ENCODE measurements around the gene CCDC68. TPM values are rescaled to one million over a fixed set of nuclear protein-coding genes. Genes with fewer than 3 reads are reported as not detected.

CCDC68 gene
- total RNA-seq, 1 donor from 2014 or later, result 4.1 TPM

- DNase-seq (ENCODE audit: low spot score), result no peak
- intact Hi-C loops (cut with DNase I), result no loop called here
Observed at GRCh38 chr18:54926593-54927325, 32.5 kb downstream of the CCDC68 start.

GRCh38 chr18:54924948-54925347 is 34.3 kb downstream of the CCDC68 start:
- intact Hi-C loops (cut with DNase I), result no loop called here
- no peak for DNase-seq (ENCODE audit: low spot score)

GRCh38 chr18:54923339-54923956 is 35.8 kb downstream of the CCDC68 start:
- intact Hi-C loops (cut with DNase I), result no loop called here
- no peak for DNase-seq (ENCODE audit: low spot score)

GRCh38 chr18:54919412-54919811 is 39.8 kb downstream of the CCDC68 start:
- intact Hi-C loops (cut with DNase I), result no loop called here
- DNase-seq (ENCODE audit: low spot score), result no peak

- intact Hi-C loops (cut with DNase I), result no loop called here
- no peak for DNase-seq (ENCODE audit: low spot score)
Observed at GRCh38 chr18:54918060-54918459, 41.2 kb downstream of the CCDC68 start.

- no peak for DNase-seq (ENCODE audit: low spot score)
- intact Hi-C loops (cut with DNase I), result no loop called here
Observed at GRCh38 chr18:54916507-54916906, 42.8 kb downstream of the CCDC68 start.

GRCh38 chr18:54914816-54915215 is 44.4 kb downstream of the CCDC68 start:
- no peak for DNase-seq (ENCODE audit: low spot score)
- intact Hi-C loops (cut with DNase I), result no loop called here

- no peak for DNase-seq (ENCODE audit: low spot score)
- intact Hi-C loops (cut with DNase I), result no loop called here
Observed at GRCh38 chr18:54911551-54911950, 47.7 kb downstream of the CCDC68 start.

- no peak for DNase-seq (ENCODE audit: low spot score)
- intact Hi-C loops (cut with DNase I), result no loop called here
Observed at GRCh38 chr18:54910161-54910919, 48.9 kb downstream of the CCDC68 start.

- no peak for DNase-seq (ENCODE audit: low spot score)
- intact Hi-C loops (cut with DNase I), result no loop called here
Observed at GRCh38 chr18:54909538-54909937, 49.7 kb downstream of the CCDC68 start.

- DNase-seq (ENCODE audit: low spot score), result no peak
- intact Hi-C loops (cut with DNase I), result no loop called here
Observed at GRCh38 chr18:54906331-54907185, 52.7 kb downstream of the CCDC68 start.

- no peak for DNase-seq (ENCODE audit: low spot score)
- intact Hi-C loops (cut with DNase I), result no loop called here
Observed at GRCh38 chr18:54905629-54906028, 53.6 kb downstream of the CCDC68 start.

GRCh38 chr18:54904581-54904980 is 54.7 kb downstream of the CCDC68 start:
- no peak for DNase-seq (ENCODE audit: low spot score)
- intact Hi-C loops (cut with DNase I), result no loop called here

GRCh38 chr18:54900290-54900689 is 59.0 kb downstream of the CCDC68 start:
- intact Hi-C loops (cut with DNase I), result no loop called here
- no peak for DNase-seq (ENCODE audit: low spot score)

- no peak for DNase-seq (ENCODE audit: low spot score)
- intact Hi-C loops (cut with DNase I), result no loop called here
Observed at GRCh38 chr18:54899500-54899899, 59.8 kb downstream of the CCDC68 start.

- intact Hi-C loops (cut with DNase I), result no loop called here
- no peak for DNase-seq (ENCODE audit: low spot score)
Observed at GRCh38 chr18:54888933-54889332, 70.3 kb downstream of the CCDC68 start.

- intact Hi-C loops (cut with DNase I), result no loop called here
- no peak for DNase-seq (ENCODE audit: low spot score)
Observed at GRCh38 chr18:54888378-54888777, 70.9 kb downstream of the CCDC68 start.

GRCh38 chr18:54883816-54884604 is 75.3 kb downstream of the CCDC68 start:
- DNase-seq (ENCODE audit: low spot score), result no peak
- intact Hi-C loops (cut with DNase I), result no loop called here

GRCh38 chr18:54882318-54882717 is 76.9 kb downstream of the CCDC68 start:
- DNase-seq (ENCODE audit: low spot score), result no peak
- intact Hi-C loops (cut with DNase I), result no loop called here
